Measurements from ENCODE around the gene NPY5R. TPM values are rescaled to one million over a fixed set of nuclear protein-coding genes. Genes with fewer than 3 reads are reported as not detected.

Gene NPY5R
- total RNA-seq, 1 experiment from 2014 or later = not detected

- Histone ChIP-seq H3K79me2 (ENCODE audit: low read depth) (no peaks in the 10 kb centered on the region), H2AFZ (no peak overlapping the region), H4K20me1 (ENCODE audit: insufficient read depth) (no peaks in the 10 kb centered on the region), H3K9me2 (ENCODE audit: insufficient read depth) (no peaks in the 10 kb centered on the region), H3F3A (ENCODE audit: insufficient read depth, low read depth) (no peaks in the 10 kb centered on the region), H3K27ac (peak overlapping the region; percentile 44), H3K9me3 (ENCODE audit: insufficient read depth, low read depth) (no peaks in the 10 kb centered on the region), H3K4me1 (replicated peaks; ENCODE audit: insufficient read depth) (peaks cover 11% of the 10 kb centered on the region; the same call in 1 of the 2 replicates), H3K27me3 (ENCODE audit: insufficient read depth, low read depth) (no peaks in the 10 kb centered on the region), H3K4me3 (no peak overlapping the region), H3K4me2 (peak overlapping the region; percentile 40; the same call in 1 of the 2 replicates), H3K36me3 (ENCODE audit: low read depth) (no peaks in the 10 kb centered on the region)
- peak; percentile 43 for DNase-seq
- CTCF ChIA-PET = interaction anchor here (0.7 kb wide), 1 partner anchor 154 kb away, joined by 3 read pairs; no protein-coding TSS in a partner anchor
- POLR2A ChIA-PET (ENCODE audit: unreplicated experiment) = interaction anchor here (0.6 kb wide), 1 partner anchor 156 kb away, joined by 5 read pairs; no protein-coding TSS in a partner anchor
- TF ChIP-seq CTCF (conservative IDR thresholded peaks at IDR 0.05) = no peak
- no peak for TF ChIP-seq EZH2 (IDR thresholded peaks at IDR 0.05; ENCODE audit: low read depth)
- intact Hi-C loops (cut with micrococcal nuclease; ENCODE audit: unreplicated experiment) = no loop called here
- no TSS peak for BruUV-seq (replicated peaks)
These were observed 41.8 kb downstream of the NPY5R start for GRCh38 chr4:163385466-163385865.

DNA sequence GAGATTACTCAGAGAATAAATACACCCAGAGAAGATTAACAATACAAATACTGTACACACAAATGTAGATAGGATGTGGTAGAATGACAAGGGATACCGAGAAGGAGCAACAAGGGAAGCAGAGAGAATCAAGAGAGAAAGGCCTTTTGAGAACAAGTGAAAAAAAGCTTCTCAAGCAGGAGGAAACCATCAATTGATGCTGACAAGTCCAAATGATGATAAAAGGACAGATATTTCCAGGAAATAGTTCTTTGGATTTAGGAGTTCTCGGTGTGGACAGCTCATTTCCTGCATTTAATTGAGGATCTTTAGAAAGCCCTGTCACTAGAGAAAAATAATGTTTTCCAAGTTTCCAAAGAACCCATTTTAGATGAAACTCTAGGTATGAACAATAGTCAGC, 48.1 kb downstream of the NPY5R start:
- Histone ChIP-seq H3K4me2 (no peak overlapping the region), H3K4me3 (no peak overlapping the region), H3K36me3 (ENCODE audit: low read depth) (no peaks in the 10 kb centered on the region), H3K79me2 (ENCODE audit: low read depth) (no peaks in the 10 kb centered on the region), H2AFZ (no peak overlapping the region), H3K9me2 (ENCODE audit: insufficient read depth) (no peaks in the 10 kb centered on the region), H3F3A (ENCODE audit: insufficient read depth, low read depth) (no peaks in the 10 kb centered on the region), H3K27ac (no peak overlapping the region), H4K20me1 (ENCODE audit: insufficient read depth) (no peaks in the 10 kb centered on the region), H3K4me1 (replicated peaks; ENCODE audit: insufficient read depth) (no peaks in the 10 kb centered on the region), H3K27me3 (ENCODE audit: insufficient read depth, low read depth) (no peaks in the 10 kb centered on the region), H3K9me3 (ENCODE audit: insufficient read depth, low read depth) (no peaks in the 10 kb centered on the region)
- BruUV-seq (replicated peaks) = no TSS peak
- CTCF ChIA-PET = no interaction called here
- DNase-seq = no peak
- TF ChIP-seq EZH2 (IDR thresholded peaks at IDR 0.05; ENCODE audit: low read depth) (no peak), CTCF (conservative IDR thresholded peaks at IDR 0.05) (no peak)
- intact Hi-C loops (cut with micrococcal nuclease; ENCODE audit: unreplicated experiment) = no loop called here
- POLR2A ChIA-PET (ENCODE audit: unreplicated experiment) = no interaction called here

DNA sequence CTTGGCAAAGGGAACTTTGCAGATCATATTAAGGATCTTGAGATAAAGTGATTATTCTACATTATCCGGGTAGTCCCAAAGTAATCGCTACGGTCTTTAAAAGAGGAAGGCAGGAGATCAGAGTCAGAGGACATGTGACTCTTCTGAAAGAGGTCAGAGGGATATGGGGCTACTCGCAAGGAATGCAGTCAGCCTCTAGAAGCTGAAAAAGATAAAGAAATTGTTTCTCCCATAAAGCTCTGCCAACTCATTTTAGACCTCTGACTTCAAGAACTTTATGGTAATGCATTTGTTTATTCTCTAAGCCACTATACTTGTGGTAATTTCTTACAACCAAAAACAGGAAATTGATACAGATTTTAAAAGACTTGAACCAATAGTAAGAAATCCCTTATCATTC, 48.6 kb downstream of the NPY5R start:
- no peak overlapping the region for H2AFZ ChIP-seq
- H3K4me3 ChIP-seq = no peak overlapping the region
- H3K4me1 ChIP-seq (replicated peaks; ENCODE audit: insufficient read depth) = no peaks in the 10 kb centered on the region
- CTCF ChIA-PET = no interaction called here
- no peak overlapping the region for H3K27ac ChIP-seq
- H3K4me2 ChIP-seq = no peak overlapping the region
- H3K36me3 ChIP-seq (ENCODE audit: low read depth) = no peaks in the 10 kb centered on the region
- POLR2A ChIA-PET (ENCODE audit: unreplicated experiment) = no interaction called here
- no peaks in the 10 kb centered on the region for H3K79me2 ChIP-seq (ENCODE audit: low read depth)
- H3K27me3 ChIP-seq (ENCODE audit: insufficient read depth, low read depth) = no peaks in the 10 kb centered on the region
- DNase-seq = no peak
- TF ChIP-seq EZH2 (IDR thresholded peaks at IDR 0.05; ENCODE audit: low read depth) = no peak
- TF ChIP-seq CTCF (conservative IDR thresholded peaks at IDR 0.05) = no peak
- no peaks in the 10 kb centered on the region for H3F3A ChIP-seq (ENCODE audit: insufficient read depth, low read depth)
- H3K9me3 ChIP-seq (ENCODE audit: insufficient read depth, low read depth) = no peaks in the 10 kb centered on the region
- BruUV-seq (replicated peaks) = no TSS peak
- intact Hi-C loops (cut with micrococcal nuclease; ENCODE audit: unreplicated experiment) = no loop called here
- H4K20me1 ChIP-seq (ENCODE audit: insufficient read depth) = no peaks in the 10 kb centered on the region
- H3K9me2 ChIP-seq (ENCODE audit: insufficient read depth) = no peaks in the 10 kb centered on the region
